Ramos (cell line): ENCODE measurements around the gene ABHD6.
"Not testable (repeated sequence)": the region's sequence is repeated elsewhere in the genome, so short reads cannot be mapped to it uniquely, and the experiment has no call there.

Experiments used
- in situ Hi-C: fragments of 300-500 bp; cut with MboI; formaldehyde crosslinking; loops from one replicate; pipeline ENCODE4 v1.14.3; 2022; ENCODE audit warnings: low sequenced_read_pairs; ENCODE audit not compliant: unreplicated experiment

The ABHD6 gene

DNA sequence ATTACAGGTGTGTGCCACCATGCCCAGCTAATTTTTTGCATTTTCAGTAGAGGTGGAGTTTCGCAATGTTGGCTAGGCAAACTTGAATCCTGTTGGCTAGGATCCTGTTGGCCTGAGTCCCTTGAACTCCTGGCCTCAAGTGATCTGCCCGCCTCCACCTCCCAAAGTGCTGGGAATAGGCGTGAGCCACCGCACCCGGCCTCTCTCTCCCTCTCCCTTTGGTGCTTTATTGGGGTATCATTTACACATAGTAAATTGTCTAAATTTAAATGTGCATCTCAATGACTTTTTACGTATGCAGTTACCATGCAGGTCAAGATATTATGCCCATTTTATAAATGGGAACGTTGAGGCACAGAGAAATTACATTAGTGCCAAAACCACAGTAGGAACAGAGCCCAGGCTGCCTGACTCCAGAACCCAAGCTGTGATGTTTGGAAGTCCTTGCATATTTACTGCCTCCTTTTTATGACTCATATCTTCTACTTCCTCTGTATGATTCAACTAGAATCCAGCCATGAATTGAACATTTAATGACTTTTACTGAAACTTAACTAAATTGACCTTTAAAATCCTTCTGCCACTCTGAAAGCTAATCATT, 34.4 kb downstream of the ABHD6 start:
- in situ Hi-C loops = no loop called here

DNA sequence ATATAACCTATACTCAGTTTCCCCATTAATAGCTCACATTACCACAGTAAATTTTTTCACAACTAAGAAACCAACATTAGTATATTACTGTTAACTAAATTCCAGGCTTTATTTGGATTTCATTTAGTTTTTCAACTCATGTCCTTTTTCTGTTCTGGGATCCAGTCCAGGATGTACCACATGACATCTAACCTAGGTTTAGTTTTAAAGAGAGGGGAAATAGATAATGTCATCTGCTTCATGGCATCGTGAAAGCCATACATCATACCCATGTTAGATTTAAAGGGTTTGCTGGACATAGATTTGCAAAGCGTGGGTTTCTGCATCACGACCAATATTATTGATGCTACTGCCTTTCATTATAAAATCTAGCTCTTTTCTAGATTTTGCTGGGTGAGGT, 35.3 kb downstream of the ABHD6 start:
- in situ Hi-C loops = no loop called here

DNA sequence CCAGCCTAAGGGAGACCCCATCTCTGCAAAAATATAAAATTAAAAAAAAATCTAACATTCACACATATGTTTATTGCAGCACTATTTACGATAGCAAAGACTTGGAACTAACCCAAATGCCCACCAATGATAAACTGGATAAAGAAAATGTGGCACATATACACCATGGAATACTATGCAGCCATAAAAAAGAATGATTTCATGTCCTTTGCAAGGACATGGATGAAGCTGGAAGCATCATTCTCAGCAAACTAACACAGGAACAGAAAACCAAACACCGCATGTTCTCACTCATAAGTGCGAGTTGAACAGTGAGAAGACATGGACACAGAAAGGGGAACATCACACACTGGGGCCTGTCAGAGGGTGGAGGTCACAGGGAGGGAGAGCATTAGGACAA, 35.8 kb downstream of the ABHD6 start:
- in situ Hi-C loops = not testable (repeated sequence)

DNA sequence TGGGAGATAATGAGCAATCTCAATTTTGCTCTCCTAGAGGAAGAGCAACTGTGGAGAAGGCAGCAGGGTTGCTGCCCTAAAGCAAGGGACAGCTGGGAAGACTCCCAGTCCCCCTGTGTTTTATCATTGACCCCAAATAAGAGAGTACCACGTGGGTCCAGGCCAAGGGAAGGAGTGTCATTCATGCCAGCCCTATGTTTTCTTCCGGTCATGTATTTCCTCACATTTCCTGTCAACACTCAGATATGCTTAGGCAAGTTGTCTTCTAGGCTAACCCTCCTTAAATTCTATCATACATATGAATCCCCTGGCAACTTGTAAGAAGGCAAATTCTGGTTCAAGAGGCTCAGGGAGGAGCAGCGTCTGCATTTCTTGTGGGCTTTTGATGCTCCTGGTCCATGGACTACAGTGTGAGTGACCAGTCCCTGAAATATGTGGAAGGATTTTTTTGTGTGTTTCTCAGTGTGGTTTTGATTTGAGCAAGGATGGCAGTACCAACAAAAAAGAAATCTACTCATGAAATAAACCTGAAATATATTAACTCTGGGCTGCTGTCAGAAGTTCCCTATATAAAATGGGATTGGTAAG, 36.5 kb downstream of the ABHD6 start:
- in situ Hi-C loops = no loop called here

DNA sequence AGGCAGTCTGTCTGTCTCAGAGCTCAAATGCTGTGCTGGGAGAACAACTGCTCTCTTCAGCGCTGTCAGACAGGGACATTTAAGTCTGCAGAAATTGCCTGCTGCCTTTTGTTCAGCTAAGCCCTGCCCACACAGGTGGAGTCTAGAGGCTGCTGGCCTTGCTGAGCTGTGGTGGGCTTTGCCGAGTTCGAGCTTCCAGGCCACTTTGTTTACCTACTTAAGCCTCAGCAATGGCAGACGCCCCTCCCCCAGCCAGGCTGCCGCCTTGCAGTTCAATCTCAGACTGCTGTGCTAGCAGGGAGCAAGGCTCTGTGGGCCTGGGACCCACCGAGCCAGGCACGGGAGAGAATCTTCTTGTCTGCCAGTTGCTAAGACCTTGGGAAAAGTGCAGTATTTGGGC, 43.5 kb downstream of the ABHD6 start:
- in situ Hi-C loops = no loop called here

DNA sequence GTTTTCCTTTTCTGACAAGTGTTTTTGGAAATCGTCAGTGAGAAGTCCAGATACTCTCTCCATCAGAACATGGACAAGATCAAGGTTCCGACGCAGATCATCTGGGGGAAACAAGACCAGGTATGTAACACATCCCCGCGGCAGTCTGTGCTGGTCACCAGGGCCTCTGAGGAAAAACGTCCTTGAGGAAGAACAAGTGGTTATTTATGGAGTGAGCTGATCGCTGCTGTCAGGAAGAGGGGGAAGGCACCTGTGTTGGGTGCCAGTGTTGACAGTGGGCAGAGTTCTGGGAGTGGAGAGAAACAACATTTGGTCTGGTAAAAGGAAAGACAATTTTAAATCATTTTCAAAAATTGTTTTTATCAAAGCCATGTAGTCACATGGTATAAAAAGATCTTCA, 47.7 kb downstream of the ABHD6 start:
- in situ Hi-C loops = no loop called here

DNA sequence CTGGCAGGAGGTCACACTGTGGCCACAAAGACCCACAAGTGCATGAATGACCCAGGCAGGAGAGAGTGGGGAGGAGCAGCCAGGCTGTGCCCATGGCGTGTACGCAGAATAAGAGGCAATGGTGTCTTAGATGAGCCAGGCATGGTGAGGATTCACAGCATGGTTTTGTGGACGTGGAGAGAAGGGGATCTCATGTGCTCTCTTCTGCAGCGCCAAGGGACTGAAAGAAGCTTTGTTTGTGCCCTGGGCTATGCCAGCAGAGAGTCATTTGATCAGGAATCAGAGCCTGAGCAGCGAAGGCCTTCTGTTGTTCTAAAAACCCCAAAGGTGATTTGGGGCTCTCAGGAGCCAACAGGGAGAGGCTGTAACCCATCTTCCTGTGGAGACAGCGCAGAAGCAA, 49.8 kb downstream of the ABHD6 start:
- in situ Hi-C loops = no loop called here

DNA sequence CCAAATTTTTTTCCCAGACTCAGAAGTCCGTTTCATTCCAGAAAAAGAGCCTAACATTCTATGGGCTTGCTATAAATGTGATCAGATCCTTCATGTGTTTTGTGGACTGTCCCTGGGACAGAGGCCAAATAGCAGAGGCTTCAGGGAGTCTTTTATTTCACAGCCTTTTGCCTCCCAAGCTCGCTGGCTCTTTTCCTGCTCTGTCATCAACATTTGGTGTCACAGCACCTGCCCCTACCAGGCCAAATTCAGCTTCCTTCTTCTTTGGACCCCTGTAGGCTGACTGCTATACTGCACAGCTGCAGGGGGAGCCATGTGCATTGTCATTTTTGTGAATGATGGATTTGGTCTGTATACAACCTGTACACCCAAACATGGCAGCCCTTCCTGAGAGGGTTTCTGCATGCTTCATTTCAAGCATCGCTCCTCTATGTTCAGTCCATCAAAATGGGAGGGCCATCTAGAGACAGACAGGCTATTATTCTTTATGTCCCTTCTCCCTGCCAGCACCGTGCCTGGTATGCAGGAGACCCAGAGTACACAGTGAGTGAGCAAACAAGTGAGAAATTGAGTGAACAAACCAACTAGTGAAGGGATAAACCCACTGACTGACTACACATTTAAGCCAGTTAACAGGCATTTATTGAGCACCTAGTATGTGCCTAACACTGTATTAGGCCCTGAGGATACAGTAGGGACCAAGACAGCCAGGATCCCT, 50.6 kb downstream of the ABHD6 start:
- in situ Hi-C loops = no loop called here

DNA sequence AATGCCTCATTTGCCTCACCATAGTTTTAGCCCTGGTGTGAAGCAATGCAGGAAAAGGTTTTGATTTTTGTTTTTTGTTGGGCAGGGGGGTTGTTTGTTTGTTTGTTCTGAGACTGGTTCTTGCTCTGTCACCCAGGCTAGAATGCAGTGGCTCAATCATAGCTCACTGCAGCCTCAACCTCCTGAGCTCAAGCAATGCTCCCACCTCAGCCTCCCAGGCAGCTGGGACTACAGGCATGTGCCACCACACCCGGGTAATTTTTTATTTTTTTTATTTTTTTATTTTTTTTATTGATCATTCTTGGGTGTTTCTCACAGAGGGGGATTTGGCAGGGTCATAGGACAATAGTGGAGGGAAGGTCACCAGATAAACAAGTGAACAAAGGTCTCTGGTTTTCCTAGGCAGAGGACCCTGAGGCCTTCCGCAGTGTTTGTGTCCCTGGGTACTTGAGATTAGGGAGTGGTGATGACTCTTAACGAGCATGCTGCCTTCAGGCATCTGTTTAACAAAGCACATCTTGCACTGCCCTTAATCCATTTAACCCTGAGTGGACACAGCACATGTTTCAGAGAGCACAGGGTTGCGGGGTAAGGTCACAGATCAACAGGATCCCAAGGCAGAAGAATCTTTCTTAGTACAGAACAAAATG, 51.5 kb downstream of the ABHD6 start:
- in situ Hi-C loops = not testable (repeated sequence)

DNA sequence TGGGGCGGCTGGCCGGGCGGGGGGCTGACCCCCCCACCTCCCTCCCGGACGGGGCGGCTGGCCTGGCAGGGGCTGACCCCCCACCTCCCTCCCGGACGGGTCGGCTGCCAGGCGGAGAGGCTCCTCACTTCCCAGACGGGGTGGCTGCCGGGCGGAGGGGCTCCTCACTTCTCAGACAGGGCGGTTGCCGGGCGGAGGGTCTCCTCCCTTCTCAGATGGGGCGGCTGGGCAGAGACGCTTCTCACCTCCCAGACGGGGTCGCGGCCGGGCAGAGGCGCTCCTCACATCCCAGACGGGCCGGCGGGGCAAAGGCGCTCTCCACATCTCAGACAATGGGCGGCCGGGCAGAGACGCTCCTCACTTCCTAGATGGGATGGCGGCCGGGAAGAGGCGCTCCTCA, 52.9 kb downstream of the ABHD6 start:
- in situ Hi-C loops = not testable (repeated sequence)

DNA sequence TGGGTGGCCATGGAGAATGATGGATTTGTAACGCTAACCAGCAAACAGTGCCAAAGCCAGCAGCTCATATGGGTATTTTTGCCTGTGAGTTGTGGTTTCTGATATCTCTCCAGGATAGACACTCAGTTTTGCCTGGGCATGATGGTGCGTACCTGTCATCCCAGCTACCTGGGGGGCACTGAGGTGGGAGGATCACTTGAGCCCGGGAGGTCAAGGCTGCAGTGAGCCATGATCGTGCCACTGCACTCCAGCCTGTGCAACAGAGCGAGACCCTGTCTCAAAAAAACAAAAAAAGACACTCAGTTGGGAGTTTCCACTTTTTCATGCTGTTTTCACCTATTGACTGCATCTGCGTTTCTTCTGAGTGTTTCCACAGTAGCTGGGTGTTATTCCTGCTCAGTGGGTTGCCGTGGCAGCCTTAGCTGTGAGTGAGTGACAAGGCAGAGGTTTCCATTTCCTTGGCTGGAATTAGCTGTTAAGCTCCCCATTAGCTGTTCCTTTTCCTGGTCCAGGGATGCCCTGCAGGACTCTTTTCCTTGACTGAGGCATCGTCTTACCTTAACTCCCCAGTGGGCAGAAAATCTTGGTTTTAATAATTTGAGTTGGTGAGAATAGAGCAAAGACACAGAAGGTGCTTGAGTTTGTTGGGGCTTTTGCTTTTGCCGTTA, 54.2 kb downstream of the ABHD6 start:
- in situ Hi-C loops = no loop called here

DNA sequence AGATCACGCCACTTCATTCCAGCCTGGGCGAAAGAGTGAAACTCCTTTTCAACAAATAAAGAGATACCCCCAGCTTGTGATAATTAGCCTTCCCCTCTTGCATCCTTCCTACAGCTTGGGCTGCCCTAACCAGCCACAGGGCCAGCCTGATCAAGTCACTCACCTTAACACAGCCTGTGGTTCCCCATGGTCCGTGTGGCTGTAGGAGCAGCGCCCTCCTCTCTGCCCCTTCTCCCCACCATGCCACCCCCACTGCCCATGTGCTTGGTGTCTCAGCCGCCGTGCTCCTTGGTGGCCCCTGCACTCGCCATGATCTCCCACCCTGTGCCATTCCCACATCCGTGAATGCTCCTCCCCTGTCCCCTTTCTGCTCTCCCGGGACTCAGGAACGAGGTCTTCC, 55.3 kb downstream of the ABHD6 start:
- in situ Hi-C loops = no loop called here

DNA sequence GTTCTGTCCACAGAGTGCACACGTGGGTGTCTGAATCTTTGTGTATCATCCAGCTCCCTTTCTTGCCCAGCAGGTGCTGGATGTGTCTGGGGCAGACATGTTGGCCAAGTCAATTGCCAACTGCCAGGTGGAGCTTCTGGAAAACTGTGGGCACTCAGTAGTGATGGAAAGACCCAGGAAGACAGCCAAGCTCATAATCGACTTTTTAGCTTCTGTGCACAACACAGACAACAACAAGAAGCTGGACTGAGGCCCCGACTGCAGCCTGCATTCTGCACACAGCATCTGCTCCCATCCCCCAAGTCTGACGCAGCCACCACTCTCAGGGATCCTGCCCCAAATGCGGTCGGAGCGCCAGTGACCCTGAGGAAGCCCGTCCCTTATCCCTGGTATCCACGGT, 55.9 kb downstream of the ABHD6 start:
- in situ Hi-C loops = no loop called here

DNA sequence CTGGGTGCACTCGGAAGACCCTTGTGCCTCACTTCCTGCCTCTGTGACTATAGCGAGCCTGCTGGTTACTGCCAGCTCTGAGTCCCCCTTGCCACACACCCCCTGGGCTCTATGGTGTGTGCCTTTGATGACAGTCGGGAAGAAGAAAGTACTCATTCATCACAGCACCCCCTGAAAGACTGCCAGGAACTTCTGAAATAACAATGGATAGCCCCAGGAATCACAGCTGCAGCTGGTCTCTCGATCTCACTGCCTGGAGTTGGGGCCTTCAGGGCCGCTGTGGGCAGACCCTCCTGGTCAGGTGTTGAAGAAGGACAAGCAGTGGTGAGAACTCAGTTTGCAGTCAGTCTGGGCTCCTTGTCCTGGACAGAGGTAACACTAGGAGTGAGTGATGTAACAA, 58.7 kb downstream of the ABHD6 start:
- in situ Hi-C loops = no loop called here

DNA sequence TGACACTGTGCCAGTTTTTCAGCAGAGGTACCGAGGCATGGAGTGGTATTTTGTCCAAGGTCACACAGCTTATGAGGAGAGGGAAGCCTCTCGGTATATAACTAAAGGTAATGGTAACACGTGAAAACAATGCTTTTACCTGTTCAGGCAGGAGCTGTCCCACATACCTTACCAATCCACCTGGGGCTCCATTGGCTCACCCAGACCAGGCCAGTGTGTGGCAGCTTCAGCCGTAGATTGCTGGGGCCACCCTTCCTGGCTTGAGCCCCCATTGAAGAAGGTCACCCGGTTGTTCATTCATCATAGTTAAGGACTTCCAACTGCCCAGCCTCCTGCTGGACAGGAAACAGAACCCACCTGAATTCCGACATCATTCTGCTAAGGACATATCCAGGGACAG, 59.3 kb downstream of the ABHD6 start:
- in situ Hi-C loops = no loop called here

DNA sequence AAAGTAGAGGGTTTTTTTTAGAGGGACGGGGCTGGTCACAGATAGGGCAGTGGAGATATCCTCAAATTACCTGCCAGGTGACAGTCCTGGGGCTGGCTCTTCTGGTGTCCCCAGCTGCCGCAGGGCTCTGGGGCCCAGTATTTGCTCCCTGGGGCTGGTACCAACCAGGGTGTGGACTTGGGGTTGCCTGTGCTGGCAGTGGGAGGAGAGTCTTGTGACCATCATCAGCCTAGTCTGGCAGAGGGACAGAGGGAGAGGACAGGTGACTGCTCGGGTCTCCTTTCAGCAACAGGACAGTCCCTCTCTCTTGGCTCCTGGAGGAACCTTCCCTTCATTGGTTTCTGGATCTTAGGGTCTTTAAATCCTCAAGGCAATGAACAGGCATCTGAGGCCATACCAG, 60.6 kb downstream of the ABHD6 start:
- in situ Hi-C loops = no loop called here

DNA sequence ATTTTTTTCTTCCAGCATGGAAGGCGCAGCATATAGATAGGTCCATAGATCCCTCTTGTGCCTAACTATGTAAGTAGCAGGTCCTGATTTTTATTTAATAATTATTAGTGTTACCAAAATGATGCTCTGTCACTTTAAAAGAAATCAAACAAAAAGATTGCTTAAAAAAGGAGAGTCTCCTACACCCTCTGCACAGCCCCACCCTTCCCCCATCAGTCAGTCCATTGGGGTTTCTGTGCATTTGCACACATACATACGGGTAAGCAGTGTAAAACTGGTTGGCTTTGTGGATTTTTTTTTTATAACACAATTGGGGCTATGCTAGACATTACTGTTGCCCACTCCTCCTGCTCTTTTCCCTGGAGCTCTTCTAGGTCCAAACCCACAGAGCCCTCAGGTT, 61.5 kb downstream of the ABHD6 start:
- in situ Hi-C loops = no loop called here

DNA sequence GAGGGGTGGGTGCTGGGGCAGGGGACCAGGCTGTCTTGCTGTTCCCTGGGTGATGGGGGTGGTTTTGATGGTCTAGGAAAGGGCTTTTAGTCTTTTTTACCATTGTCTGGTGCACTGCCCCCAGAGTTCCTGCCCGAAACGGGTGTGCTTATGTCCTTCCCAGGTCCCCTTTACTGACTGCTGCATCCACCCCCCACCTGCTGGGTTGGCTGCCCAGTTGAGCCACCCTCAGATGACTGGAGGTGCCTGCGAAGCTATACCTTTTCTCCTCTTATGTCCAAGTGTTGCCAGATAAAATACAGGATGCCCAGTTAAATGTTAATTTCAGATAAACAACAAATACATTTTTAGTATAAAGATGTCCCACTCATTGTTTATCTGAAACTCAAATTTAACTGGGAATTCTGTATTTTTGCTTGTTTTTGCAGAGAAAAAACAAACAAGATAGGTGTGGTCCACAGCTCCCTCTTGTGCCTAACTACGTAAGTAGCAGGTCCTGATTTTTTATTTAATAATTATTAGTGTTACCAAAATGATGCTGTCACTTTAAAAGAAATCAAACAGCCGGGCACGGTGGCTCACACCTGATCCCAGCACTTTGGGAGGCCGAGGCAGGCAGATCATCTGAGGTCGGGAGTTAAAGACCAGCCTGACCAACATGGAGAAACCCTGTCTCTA, 62.4 kb downstream of the ABHD6 start:
- in situ Hi-C loops = loop anchor here (5.0 to 10.0 kb wide), 2 partner anchors 118 to 335 kb away; no protein-coding TSS in a partner anchor

DNA sequence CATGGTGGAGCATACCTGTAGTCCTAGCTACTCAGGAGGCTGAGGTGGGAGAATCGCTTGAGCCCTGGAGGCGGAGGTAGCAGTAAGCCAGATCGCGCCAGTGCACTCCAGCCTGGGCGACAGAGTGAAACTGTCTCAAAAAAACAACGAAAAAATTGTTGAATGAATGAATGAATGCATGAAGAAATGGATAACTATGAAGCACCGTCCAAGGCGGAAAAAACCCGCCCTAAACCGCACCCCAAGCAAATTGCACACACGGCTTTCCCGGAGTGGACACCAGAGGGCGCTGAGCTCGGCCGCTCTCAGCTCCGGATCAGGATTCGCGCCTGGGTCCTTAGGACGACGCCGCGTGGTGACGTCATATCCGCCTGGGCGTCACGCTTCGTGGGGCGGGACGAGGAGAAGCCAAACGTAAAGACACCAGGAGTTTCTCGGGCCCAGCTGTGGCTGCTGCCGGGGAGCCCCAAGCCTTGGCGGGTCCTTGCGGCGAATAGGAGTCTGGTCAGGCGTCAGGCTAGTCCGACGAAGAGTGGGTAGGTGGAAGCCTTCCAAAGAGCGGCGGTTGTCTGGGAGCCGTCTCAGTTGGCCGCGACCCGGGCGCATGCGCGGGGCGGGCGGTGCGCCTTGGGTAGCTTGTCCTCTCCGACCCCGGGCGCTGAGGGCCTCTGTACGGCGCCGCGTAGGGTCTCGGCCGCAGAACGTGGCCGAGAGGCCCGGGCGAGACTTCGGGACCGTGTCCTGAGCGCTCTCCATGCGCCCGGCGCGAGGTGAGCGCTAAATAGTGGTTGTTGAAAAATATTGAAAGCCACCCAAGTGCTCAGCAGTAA, 68.5 kb downstream of the ABHD6 start, which contains the start of the genes HTD2 and RPP14:
Gene HTD2, plus strand, starts transcription at position 639 of the 830 bp plus-strand sequence. CDS start 11,094 bp downstream, outside the sequence.
Gene RPP14, plus strand, starts transcription at position 364 of the 830 bp plus-strand sequence. CDS start 4,085 bp downstream, outside the sequence.
- in situ Hi-C loops = loop anchor here (5.0 to 10.0 kb wide), 2 partner anchors 226 to 329 kb away; no protein-coding TSS in a partner anchor
